HepG2 (cell line): Measurements from ENCODE around the gene HUNK. TPM values are rescaled to one million over a fixed set of nuclear protein-coding genes. Genes with fewer than 3 reads are reported as not detected.

Source experiments
- ASH2L ChIP-seq: fragments of 300-600, 200-600 bp; sonication (generic); IDR thresholded peaks from 2 replicates; pipeline ENCODE4 v1.7.0; 2017; ENCODE audit warnings: low read depth, mild to moderate bottlenecking, moderate library complexity, mixed read lengths, low read length; ENCODE audit not compliant: insufficient read length
- CCDC6 ChIP-seq: sonication (generic); formaldehyde crosslinking; IDR thresholded peaks from 2 replicates; pipeline ENCODE4 v1.8.1; 2022; ENCODE audit warnings: mild to moderate bottlenecking, missing genetic modification reagents, moderate library complexity
- GATAD2A ChIP-seq: IDR thresholded peaks from 2 replicates; pipeline ENCODE4 v1.6.1; 2016
- PLRG1 ChIP-seq: fragments of 450-650 bp; conservative IDR thresholded peaks from 2 replicates; pipeline ENCODE4 v1.6.1; 2016
- PRMT3 ChIP-seq: sonication (generic); formaldehyde crosslinking; IDR thresholded peaks from 2 replicates; pipeline ENCODE4 v1.8.1; 2022; ENCODE audit warnings: low read depth, mild to moderate bottlenecking, moderate library complexity, missing genetic modification reagents, borderline replicate concordance
- SMAD3 ChIP-seq: sonication (generic); formaldehyde crosslinking; IDR thresholded peaks from 2 replicates; pipeline ENCODE4 v1.4.0; 2020; ENCODE audit warnings: missing genetic modification reagents
- TAF1 ChIP-seq: sonication (generic); formaldehyde crosslinking; IDR thresholded peaks from 2 replicates; pipeline ENCODE4 v1.4.0; 2020; ENCODE audit warnings: missing genetic modification reagents
- TCF7L2 ChIP-seq: IDR thresholded peaks from 2 replicates; pipeline ENCODE4 v1.6.1; 2011; ENCODE audit warnings: mild to moderate bottlenecking, low read depth, low read length, moderate library complexity
- ZMYM3 ChIP-seq: sonication (generic); formaldehyde crosslinking; IDR thresholded peaks from 2 replicates; pipeline ENCODE4 v1.5.1; 2020; ENCODE audit warnings: mild to moderate bottlenecking, missing genetic modification reagents
- ZNF12 ChIP-seq: sonication (generic); formaldehyde crosslinking; IDR thresholded peaks from 2 replicates; pipeline ENCODE4 v1.5.0; 2020; ENCODE audit warnings: missing genetic modification reagents
- ZNF510 ChIP-seq: sonication (generic); formaldehyde crosslinking; IDR thresholded peaks from 2 replicates; pipeline ENCODE4 v1.4.0; 2020; ENCODE audit warnings: low read depth, mild to moderate bottlenecking, missing genetic modification reagents
- ZNF660 ChIP-seq: sonication (generic); formaldehyde crosslinking; IDR thresholded peaks from 2 replicates; pipeline ENCODE4 v1.5.1; 2020; ENCODE audit warnings: mild to moderate bottlenecking, low read depth, missing genetic modification reagents, borderline replicate concordance
- polyA plus RNA-seq, 8 experiments: library from polyadenylated mRNA; depleted of rRNA in 3 of 8; stranded (reverse) in 7 of 8; unstranded in 1 of 8; fragments of >200 nt; fragmentation: Illumina TruSeq in 4 of 8; extraction: Trizol in 4 of 8; gene quantifications; 2 replicates each; pipeline versions ENCODE4 v1.2.1 to v1.2.3, GENCODE V29; 2011 to 2016; ENCODE audit warnings: low read depth in 4 of 8, missing spikeins in 1 of 8, mixed read lengths in 1 of 8; ENCODE audit not compliant: insufficient read depth in 1 of 8
- total RNA-seq, 5 experiments: library from RNA; depleted of rRNA; stranded (reverse); fragments of >200 nt; fragmentation: Illumina TruSeq; extraction: Trizol; gene quantifications; 2 replicates each; pipeline ENCODE4 v1.2.3, GENCODE V29; 2016; ENCODE audit warnings: low read depth in 1 of 5
- TF ChIP-seq, protein P1 (sequence below): sonication (generic); formaldehyde crosslinking; IDR thresholded peaks from one replicate; pipeline ENCODE4 v1.5.1; 2020; ENCODE audit warnings: mild to moderate bottlenecking, missing genetic modification reagents; ENCODE audit errors: not compliant biosample characterization
- TF ChIP-seq, protein P2 (sequence below): IDR thresholded peaks from 2 replicates; pipeline ENCODE4 v1.6.1; 2016; ENCODE audit warnings: missing genetic modification reagents, missing compliant biosample characterization
- TF ChIP-seq, protein P3 (sequence below): sonication (generic); formaldehyde crosslinking; conservative IDR thresholded peaks from 2 replicates; pipeline ENCODE4 v1.4.0; 2020; ENCODE audit warnings: missing genetic modification reagents

HUNK gene
- total and polyA plus RNA-seq, 2 of the 13 experiments (the other 11 are each of a cell fraction or from before 2014, with no cell fraction given), result 1.8 to 1.9 TPM

DNA sequence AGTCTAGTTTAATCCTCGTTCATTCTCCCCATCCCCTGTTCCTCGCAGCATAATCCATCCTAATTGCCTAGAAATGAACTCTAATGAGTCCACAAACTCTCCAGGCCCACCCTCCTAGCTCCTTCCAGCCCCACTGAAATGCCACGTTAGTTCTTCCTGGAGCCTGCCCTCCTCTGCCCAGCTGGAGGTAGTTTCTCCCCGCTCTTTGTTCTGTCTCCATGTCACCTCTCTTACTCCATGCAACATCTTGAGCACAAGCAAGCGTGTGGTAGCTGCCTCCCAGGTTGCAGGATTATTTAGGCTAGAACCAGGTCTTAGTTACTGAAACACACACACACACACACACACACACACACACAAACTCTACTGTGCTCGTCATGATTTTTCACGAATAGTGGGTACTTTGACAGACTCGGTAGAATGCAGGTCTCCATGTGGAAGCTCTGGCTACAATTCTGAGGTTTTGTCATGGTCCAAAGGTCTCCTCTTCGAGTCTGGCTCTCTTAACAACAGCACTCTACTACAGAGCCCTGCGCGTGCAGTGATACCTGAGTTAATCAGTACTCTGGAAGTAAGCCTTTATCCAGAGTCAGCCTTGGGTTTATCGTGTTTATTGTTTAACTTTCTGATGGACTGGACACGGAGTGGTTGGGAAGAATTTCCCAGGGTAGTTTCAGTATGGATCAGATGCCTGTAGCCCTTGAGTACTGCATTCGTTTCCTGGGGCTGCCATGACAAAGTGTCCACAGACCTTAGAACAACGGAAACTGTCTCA, 27.5 kb downstream of the HUNK start (continued):
- TF ChIP-seq, protein P1, sequence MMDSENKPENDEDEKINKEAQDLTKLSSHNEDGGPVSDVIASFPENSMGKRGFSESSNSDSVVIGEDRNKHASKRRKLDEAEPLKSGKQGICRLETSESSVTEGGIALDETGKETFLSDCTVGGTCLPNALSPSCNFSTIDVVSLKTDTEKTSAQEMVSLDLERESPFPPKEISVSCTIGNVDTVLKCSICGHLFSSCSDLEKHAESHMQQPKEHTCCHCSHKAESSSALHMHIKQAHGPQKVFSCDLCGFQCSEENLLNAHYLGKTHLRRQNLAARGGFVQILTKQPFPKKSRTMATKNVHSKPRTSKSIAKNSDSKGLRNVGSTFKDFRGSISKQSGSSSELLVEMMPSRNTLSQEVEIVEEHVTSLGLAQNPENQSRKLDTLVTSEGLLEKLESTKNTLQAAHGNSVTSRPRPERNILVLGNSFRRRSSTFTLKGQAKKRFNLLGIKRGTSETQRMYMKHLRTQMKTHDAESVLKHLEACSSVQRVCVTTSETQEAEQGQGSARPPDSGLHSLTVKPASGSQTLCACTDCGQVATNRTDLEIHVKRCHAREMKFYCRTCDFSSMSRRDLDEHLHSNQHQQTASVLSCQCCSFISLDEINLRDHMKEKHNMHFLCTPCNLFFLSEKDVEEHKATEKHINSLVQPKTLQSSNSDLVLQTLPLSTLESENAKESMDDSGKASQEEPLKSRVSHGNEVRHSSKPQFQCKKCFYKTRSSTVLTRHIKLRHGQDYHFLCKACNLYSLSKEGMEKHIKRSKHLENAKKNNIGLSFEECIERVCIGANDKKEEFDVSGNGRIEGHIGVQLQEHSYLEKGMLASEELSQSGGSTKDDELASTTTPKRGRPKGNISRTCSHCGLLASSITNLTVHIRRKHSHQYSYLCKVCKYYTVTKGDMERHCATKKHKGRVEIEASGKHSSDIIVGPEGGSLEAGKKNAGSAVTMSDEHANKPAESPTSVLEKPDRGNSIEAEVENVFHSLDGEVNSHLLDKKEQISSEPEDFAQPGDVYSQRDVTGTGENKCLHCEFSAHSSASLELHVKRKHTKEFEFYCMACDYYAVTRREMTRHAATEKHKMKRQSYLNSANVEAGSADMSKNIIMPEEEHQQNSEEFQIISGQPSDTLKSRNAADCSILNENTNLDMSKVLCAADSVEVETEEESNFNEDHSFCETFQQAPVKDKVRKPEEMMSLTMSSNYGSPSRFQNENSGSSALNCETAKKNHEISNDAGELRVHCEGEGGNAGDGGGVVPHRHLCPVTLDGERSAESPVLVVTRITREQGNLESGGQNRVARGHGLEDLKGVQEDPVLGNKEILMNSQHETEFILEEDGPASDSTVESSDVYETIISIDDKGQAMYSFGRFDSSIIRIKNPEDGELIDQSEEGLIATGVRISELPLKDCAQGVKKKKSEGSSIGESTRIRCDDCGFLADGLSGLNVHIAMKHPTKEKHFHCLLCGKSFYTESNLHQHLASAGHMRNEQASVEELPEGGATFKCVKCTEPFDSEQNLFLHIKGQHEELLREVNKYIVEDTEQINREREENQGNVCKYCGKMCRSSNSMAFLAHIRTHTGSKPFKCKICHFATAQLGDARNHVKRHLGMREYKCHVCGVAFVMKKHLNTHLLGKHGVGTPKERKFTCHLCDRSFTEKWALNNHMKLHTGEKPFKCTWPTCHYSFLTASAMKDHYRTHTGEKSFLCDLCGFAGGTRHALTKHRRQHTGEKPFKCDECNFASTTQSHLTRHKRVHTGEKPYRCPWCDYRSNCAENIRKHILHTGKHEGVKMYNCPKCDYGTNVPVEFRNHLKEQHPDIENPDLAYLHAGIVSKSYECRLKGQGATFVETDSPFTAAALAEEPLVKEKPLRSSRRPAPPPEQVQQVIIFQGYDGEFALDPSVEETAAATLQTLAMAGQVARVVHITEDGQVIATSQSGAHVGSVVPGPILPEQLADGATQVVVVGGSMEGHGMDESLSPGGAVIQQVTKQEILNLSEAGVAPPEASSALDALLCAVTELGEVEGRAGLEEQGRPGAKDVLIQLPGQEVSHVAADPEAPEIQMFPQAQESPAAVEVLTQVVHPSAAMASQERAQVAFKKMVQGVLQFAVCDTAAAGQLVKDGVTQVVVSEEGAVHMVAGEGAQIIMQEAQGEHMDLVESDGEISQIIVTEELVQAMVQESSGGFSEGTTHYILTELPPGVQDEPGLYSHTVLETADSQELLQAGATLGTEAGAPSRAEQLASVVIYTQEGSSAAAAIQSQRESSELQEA, result no peak
- TF ChIP-seq ZNF12 (CRISPR knock-in tag) (peak; percentile 56), ZMYM3 (CRISPR knock-in tag) (no peak; the same call in 1 of the 2 replicates), SMAD3 (CRISPR knock-in tag) (0 out of 2 replicates have a peak, but pooled peaks have one; percentile 18), CCDC6 (CRISPR knock-in tag) (no peak), TCF7L2 (no peak), ZNF660 (CRISPR knock-in tag) (no peak), ZNF510 (CRISPR knock-in tag) (peak; percentile 63; the same call in 1 of the 2 replicates), PRMT3 (CRISPR knock-in tag) (no peak), TAF1 (CRISPR knock-in tag) (peak; percentile 45; the same call in 1 of the 2 replicates), ASH2L (peak; percentile 86), PLRG1 (no peak), GATAD2A (peak; percentile 77)
- TF ChIP-seq, protein P2, sequence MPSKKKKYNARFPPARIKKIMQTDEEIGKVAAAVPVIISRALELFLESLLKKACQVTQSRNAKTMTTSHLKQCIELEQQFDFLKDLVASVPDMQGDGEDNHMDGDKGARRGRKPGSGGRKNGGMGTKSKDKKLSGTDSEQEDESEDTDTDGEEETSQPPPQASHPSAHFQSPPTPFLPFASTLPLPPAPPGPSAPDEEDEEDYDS (CRISPR knock-in tag), result peak; percentile 82
- TF ChIP-seq, protein P3, sequence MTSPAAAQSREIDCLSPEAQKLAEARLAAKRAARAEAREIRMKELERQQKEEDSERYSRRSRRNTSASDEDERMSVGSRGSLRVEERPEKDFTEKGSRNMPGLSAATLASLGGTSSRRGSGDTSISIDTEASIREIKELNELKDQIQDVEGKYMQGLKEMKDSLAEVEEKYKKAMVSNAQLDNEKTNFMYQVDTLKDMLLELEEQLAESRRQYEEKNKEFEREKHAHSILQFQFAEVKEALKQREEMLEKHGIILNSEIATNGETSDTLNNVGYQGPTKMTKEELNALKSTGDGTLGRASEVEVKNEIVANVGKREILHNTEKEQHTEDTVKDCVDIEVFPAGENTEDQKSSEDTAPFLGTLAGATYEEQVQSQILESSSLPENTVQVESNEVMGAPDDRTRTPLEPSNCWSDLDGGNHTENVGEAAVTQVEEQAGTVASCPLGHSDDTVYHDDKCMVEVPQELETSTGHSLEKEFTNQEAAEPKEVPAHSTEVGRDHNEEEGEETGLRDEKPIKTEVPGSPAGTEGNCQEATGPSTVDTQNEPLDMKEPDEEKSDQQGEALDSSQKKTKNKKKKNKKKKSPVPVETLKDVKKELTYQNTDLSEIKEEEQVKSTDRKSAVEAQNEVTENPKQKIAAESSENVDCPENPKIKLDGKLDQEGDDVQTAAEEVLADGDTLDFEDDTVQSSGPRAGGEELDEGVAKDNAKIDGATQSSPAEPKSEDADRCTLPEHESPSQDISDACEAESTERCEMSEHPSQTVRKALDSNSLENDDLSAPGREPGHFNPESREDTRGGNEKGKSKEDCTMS (CRISPR knock-in tag), result no peak
